Activated naive CD8-positive, alpha-beta T cell treated with anti-CD3 and anti-CD28 coated beads, Interleukin-2, amount 50 U/mL, for 24 hours (primary cell): ENCODE data around the gene PHACTR1.

ENCODE experiments used
- ATAC-seq: fragments of 150-1000 bp; cut with Tn5 transposase; one replicate; pipeline ENCODE4 v1.10.0; 2021
- DNase-seq: peaks from one replicate; pipeline ENCODE4 v3.0.0; 2021
- H3K27ac Mint-ChIP-seq: one replicate; pipeline ENCODE4 v1.8.0; 2021; ENCODE audit warnings: mild to moderate bottlenecking, mixed read lengths
- H3K27me3 Mint-ChIP-seq: one replicate; pipeline ENCODE4 v1.8.0; 2021; ENCODE audit warnings: mixed read lengths
- H3K36me3 Mint-ChIP-seq: one replicate; pipeline ENCODE4 v1.8.0; 2021; ENCODE audit warnings: low read depth, mixed read lengths
- H3K4me1 Mint-ChIP-seq: one replicate; pipeline ENCODE4 v1.8.0; 2021; ENCODE audit warnings: mixed read lengths
- H3K4me3 Mint-ChIP-seq: one replicate; pipeline ENCODE4 v1.8.0; 2021; ENCODE audit warnings: mild to moderate bottlenecking, moderate library complexity, mixed read lengths
- H3K9me3 Mint-ChIP-seq: one replicate; pipeline ENCODE4 v1.8.0; 2021; ENCODE audit warnings: mixed read lengths

The PHACTR1 gene

DNA sequence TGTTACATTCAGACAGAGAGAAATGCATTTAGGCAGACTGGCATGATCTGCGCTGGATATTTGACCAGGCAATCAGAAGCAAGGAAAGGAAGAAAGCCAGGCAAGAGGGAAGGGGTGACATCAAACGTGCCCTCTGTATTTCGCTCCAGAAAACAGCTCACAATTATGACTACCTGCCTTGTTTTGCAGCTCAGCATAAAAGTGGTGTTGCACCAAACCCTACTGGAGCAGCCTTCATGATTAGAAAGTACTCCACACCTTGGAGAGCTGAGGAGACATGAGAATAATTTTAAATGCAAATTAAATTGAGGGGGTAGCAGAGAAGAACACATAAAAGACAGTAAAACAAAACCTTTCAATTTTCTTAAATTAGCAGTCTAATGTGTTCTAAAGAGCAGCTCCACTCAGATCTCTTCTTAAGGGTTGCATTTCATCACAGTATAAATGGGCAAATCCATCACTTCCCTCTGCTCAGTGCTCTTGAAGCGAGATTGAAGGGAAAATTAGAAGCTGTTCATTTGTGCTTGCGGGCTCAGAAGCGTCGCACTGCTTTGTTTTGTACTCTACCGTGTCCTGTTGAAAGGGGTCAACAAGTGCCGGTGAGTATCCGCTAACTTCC is at the start of gene PHACTR1:
PHACTR1 (plus strand) TSS at position 470 of the 619 bp plus-strand sequence.
- Mint-ChIP-seq H3K4me3 (no peak within 1 kb of the TSS), H3K27me3 (peaks cover 9% of the 10 kb centered on the region), H3K27ac (no peak within 1 kb of the TSS), H3K9me3 (no peaks in the 10 kb centered on the region), H3K4me1 (no peaks in the 10 kb centered on the region), H3K36me3 (no peaks in the 10 kb centered on the region)
- no peak for ATAC-seq
- no peak for DNase-seq

GRCh38 chr6:12666886-12667285 is 49.7 kb upstream of the PHACTR1 start:
- Mint-ChIP-seq H3K27ac (no peak overlapping the region), H3K36me3 (no peaks in the 10 kb centered on the region), H3K9me3 (no peaks in the 10 kb centered on the region), H3K4me3 (no peak overlapping the region), H3K4me1 (no peaks in the 10 kb centered on the region), H3K27me3 (peaks cover 2% of the 10 kb centered on the region)
- ATAC-seq (no peak), DNase-seq (no peak)

DNA sequence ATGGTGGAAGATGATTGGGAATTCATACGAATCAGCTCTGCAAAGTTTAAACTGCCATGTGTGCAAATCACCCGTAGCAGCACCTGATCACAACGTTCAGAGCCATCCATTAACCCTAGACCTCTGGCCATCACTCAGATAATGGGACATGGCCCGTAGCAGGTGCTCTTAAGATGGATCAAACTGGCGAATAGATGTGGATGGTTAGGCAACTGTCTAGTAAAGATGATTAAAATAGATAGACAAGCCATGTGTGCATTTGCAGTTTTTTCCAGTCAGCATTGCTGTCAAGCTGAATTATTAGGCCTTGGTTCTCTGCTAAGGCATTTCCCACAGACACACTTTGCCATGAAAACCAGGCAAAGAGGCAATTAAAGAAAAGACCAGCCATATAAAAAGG is 40.6 kb upstream of the PHACTR1 start:
- Mint-ChIP-seq H3K27me3 (peaks cover 2% of the 10 kb centered on the region), H3K36me3 (no peaks in the 10 kb centered on the region), H3K9me3 (no peaks in the 10 kb centered on the region), H3K27ac (no peak overlapping the region), H3K4me1 (no peaks in the 10 kb centered on the region), H3K4me3 (no peak overlapping the region)
- DNase-seq: no peak
- ATAC-seq: no peak

DNA sequence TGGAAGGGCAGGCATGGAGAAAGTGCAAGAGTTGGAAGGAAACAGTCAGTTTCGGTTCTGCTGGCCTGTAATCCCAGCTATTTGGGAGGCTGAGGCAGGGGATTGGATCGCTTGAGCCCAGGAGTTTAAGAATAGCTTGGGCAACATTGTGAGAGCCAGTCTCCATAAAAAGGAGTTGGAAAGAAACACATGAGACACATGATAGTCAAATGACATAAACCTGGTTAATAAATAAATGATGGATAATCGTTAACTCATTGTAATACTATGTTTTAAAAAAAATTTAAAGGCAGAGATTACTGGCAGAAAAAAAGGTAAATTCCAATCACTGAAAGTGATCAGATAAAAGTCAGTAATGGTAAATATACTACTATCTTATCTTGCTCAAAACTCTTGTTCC is 37.2 kb upstream of the PHACTR1 start:
- Mint-ChIP-seq H3K4me1 (no peaks in the 10 kb centered on the region), H3K9me3 (no peaks in the 10 kb centered on the region), H3K4me3 (no peak overlapping the region), H3K27ac (no peak overlapping the region), H3K27me3 (peaks cover 7% of the 10 kb centered on the region), H3K36me3 (no peaks in the 10 kb centered on the region)
- DNase-seq (no peak), ATAC-seq (no peak)

GRCh38 chr6:12693122-12693521 is 23.4 kb upstream of the PHACTR1 start:
- H3K4me1 Mint-ChIP-seq: no peaks in the 10 kb centered on the region
- peaks cover 3% of the 10 kb centered on the region for H3K9me3 Mint-ChIP-seq
- ATAC-seq: no peak
- H3K4me3 Mint-ChIP-seq: no peak overlapping the region
- no peak overlapping the region for H3K27ac Mint-ChIP-seq
- no peaks in the 10 kb centered on the region for H3K36me3 Mint-ChIP-seq
- peaks cover 3% of the 10 kb centered on the region for H3K27me3 Mint-ChIP-seq
- no peak for DNase-seq

DNA sequence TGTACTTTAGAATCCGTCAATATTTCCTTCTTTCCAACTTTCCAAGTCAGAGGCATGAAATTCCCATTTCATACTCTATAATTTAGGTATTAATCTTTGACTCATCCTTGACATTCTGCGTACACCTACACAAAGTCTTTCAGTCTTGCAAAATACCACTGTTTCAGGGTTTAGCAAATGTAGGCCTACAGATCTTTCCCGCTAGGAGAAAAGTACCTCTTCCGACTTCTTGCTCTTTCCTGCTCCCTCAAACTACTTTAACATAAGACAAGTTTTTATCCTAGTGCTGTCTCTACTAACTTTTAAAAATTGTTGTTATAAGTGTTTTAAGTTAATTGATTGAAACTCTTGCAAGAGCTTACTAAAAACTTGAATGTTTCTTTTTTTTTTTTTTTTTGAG is 18.3 kb upstream of the PHACTR1 start:
- H3K27me3 Mint-ChIP-seq: peaks cover 8% of the 10 kb centered on the region
- no peaks in the 10 kb centered on the region for H3K36me3 Mint-ChIP-seq
- no peak overlapping the region for H3K4me3 Mint-ChIP-seq
- no peak for DNase-seq
- ATAC-seq: no peak
- no peaks in the 10 kb centered on the region for H3K4me1 Mint-ChIP-seq
- no peaks in the 10 kb centered on the region for H3K9me3 Mint-ChIP-seq
- no peak overlapping the region for H3K27ac Mint-ChIP-seq

GRCh38 chr6:12704946-12705345 is 11.6 kb upstream of the PHACTR1 start:
- Mint-ChIP-seq H3K4me1 (no peaks in the 10 kb centered on the region), H3K36me3 (no peaks in the 10 kb centered on the region), H3K4me3 (no peak overlapping the region), H3K27me3 (peaks cover 7% of the 10 kb centered on the region), H3K9me3 (no peaks in the 10 kb centered on the region), H3K27ac (no peak overlapping the region)
- DNase-seq (no peak), ATAC-seq (no peak)

DNA sequence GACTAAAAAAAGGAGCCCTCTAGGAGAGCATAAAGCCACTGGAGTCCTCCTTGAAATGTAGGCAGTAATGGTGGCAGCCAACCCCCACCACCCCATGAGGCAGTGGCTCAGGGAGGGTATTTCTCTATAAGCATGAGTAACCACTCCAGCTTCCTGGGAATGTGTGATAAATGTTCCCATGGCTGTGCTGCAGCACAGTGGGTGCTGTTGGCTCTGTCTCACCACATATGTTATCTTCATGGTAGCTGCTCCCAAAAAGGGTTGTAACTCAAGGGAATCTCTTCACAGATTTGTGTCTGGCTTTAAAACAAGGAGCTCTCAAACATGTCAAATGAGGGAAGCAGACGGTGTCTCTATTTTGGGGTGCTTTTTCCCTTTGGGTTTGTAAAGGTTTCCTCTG is 7.5 kb upstream of the PHACTR1 start:
- no peaks in the 10 kb centered on the region for H3K4me1 Mint-ChIP-seq
- ATAC-seq (no peak), DNase-seq (no peak)
- no peak overlapping the region for H3K27ac Mint-ChIP-seq
- H3K9me3 Mint-ChIP-seq: no peaks in the 10 kb centered on the region
- peaks cover 4% of the 10 kb centered on the region for H3K27me3 Mint-ChIP-seq
- no peaks in the 10 kb centered on the region for H3K36me3 Mint-ChIP-seq
- no peak overlapping the region for H3K4me3 Mint-ChIP-seq

DNA sequence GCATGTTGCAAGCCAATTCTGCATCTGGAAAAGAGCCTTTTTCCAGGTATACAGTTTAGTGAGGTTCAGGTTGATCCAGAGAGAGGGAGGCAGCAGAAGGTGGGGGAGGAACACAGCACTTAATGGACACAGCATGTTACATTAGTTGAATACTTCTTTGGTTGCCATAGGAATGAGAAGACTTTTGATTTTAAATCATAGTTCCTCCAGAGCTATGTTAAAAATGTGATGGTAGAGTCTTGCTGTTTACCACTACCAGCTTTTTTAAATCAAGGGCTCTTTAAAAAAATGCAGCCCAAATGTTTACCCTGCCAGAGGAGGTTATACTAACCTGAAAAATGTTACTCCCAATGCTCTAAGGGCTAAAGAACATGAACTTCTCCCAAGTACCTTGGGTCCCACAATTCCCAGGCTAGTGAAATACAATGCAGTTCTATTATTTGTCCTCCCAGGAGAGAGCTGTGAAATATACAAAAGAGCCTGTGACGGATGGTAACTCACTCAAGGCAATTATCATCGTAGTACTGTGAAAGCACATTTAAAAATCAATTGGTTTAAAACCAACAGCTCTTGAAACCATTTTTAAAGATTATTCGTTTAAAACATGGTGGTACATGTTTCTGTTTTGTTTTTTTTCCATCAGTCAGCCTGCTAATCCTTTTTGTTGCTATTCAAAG is 6.9 kb upstream of the PHACTR1 start:
- ATAC-seq (no peak), DNase-seq (no peak)
- Mint-ChIP-seq H3K9me3 (no peaks in the 10 kb centered on the region), H3K4me1 (no peaks in the 10 kb centered on the region), H3K27me3 (peaks cover 4% of the 10 kb centered on the region), H3K36me3 (no peaks in the 10 kb centered on the region), H3K4me3 (no peak overlapping the region), H3K27ac (no peak overlapping the region)

DNA sequence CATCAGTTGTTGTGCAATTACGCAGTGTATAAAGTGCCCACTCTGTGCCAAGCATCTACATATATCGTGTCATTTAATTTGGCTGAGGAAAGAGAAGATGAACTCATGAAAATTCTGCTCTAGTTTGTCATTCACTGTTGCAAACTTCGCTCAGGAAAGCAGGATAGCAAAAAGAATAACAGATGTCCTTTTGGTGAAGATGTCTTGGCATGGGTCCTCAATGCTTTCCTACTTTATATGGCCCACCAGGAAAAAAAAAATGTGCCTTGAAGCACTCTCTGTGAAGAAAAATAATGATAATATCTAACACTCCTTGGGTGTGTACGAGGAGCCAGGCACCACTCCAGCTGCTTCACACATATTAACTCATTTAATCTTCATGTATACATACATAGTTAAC is 5.6 kb upstream of the PHACTR1 start:
- H3K4me3 Mint-ChIP-seq: no peak overlapping the region
- peaks cover 5% of the 10 kb centered on the region for H3K27me3 Mint-ChIP-seq

DNA sequence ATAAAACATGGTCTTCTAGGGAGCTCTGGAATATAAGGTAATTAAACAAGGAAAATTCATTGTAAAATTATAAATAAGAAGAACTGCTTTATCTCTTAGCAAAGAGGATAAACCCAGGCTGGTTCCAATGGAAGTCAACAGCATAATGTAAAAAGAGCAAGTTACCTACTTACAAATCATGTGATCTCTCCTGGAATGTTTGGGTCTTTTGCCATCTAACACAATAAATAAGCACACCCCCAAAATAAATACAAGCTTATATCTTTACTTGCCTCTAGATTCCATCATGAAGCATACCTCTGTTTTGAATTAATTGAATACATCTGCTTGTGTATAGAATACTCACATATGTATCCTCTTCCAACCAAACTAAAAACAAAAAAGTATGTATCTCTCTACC is 2.5 kb upstream of the PHACTR1 start:
- no peak overlapping the region for H3K27ac Mint-ChIP-seq
- no peak overlapping the region for H3K4me3 Mint-ChIP-seq
- H3K27me3 Mint-ChIP-seq: peaks cover 7% of the 10 kb centered on the region
- no peaks in the 10 kb centered on the region for H3K9me3 Mint-ChIP-seq
- no peaks in the 10 kb centered on the region for H3K4me1 Mint-ChIP-seq
- no peak for ATAC-seq
- no peaks in the 10 kb centered on the region for H3K36me3 Mint-ChIP-seq
- DNase-seq: no peak

More for the DNA sequence above, 5.6 kb upstream of the PHACTR1 start:
- ATAC-seq (no peak), DNase-seq (no peak)
- no peaks in the 10 kb centered on the region for H3K4me1 Mint-ChIP-seq
- H3K36me3 Mint-ChIP-seq: no peaks in the 10 kb centered on the region
- no peaks in the 10 kb centered on the region for H3K9me3 Mint-ChIP-seq
- H3K27ac Mint-ChIP-seq: no peak overlapping the region

- H3K27ac Mint-ChIP-seq: no peak overlapping the region
- ATAC-seq: no peak
- H3K9me3 Mint-ChIP-seq: no peaks in the 10 kb centered on the region
- peaks cover 9% of the 10 kb centered on the region for H3K27me3 Mint-ChIP-seq
- no peaks in the 10 kb centered on the region for H3K4me1 Mint-ChIP-seq
- H3K36me3 Mint-ChIP-seq: no peaks in the 10 kb centered on the region
- no peak for DNase-seq
- no peak overlapping the region for H3K4me3 Mint-ChIP-seq
Observed at GRCh38 chr6:12715437-12715836, 1.1 kb upstream of the PHACTR1 start.

DNA sequence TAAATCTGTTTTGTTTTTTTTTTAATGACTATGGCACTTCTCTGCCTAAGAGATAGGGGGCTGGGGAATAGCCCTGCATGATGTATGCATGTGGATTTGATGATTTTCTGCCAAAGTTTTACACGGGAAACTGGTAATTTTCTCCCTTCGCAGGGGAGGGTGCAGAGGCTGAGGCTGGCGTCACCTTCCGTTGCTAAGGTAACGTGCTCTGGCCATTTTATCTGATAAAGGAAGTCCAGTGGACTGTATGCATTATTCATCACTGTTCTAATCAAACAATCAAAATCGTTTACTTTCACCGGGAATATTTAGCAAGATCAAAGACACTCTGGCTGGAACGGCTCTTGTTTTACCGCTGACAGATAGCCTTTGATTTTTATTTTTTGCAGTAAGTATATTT is 789 bp downstream of the PHACTR1 start:
- Mint-ChIP-seq H3K27me3 (peaks cover 9% of the 10 kb centered on the region), H3K27ac (no peak overlapping the region), H3K9me3 (no peaks in the 10 kb centered on the region), H3K4me1 (no peaks in the 10 kb centered on the region), H3K4me3 (no peak overlapping the region), H3K36me3 (no peaks in the 10 kb centered on the region)
- ATAC-seq (no peak), DNase-seq (no peak)

GRCh38 chr6:12718015-12718414 is 1.4 kb downstream of the PHACTR1 start:
- H3K27ac Mint-ChIP-seq: no peak overlapping the region
- H3K4me3 Mint-ChIP-seq: no peak overlapping the region
- H3K36me3 Mint-ChIP-seq: no peaks in the 10 kb centered on the region
- peaks cover 9% of the 10 kb centered on the region for H3K27me3 Mint-ChIP-seq
- H3K9me3 Mint-ChIP-seq: no peaks in the 10 kb centered on the region
- DNase-seq (no peak), ATAC-seq (no peak)
- no peaks in the 10 kb centered on the region for H3K4me1 Mint-ChIP-seq

DNA sequence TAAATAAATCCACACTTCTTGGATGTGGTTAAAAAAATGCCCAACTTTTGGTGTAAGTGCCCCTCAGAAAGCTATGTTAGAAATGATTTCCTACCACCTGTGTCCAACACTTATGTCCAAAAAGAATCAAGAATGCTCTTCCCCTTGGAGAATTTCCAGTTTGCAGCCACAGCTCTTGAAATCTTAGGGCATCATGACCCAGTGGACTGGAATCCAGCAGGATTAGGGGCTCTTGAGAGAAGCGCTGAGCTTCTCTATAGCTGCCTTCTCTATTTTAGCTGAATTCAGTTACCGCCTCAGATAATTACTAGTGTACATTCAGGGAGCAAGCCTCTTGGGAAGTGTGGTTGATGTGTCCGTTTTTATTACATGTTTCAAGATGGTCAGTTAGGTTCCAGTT is 2.5 kb downstream of the PHACTR1 start:
- DNase-seq: no peak
- Mint-ChIP-seq H3K4me3 (no peak overlapping the region), H3K27me3 (peaks cover 9% of the 10 kb centered on the region), H3K27ac (no peak overlapping the region), H3K4me1 (no peaks in the 10 kb centered on the region), H3K9me3 (no peaks in the 10 kb centered on the region), H3K36me3 (no peaks in the 10 kb centered on the region)
- no peak for ATAC-seq

- Mint-ChIP-seq H3K4me1 (no peaks in the 10 kb centered on the region), H3K4me3 (no peak overlapping the region), H3K27ac (no peak overlapping the region), H3K36me3 (no peaks in the 10 kb centered on the region), H3K9me3 (no peaks in the 10 kb centered on the region), H3K27me3 (peaks cover 8% of the 10 kb centered on the region)
- no peak for ATAC-seq
- no peak for DNase-seq
Observed at GRCh38 chr6:12720310-12720709, 3.7 kb downstream of the PHACTR1 start.
